K562 (cell line): ENCODE measurements around the gene SMIM36. TPM values are rescaled to one million over a fixed set of nuclear protein-coding genes. Genes with fewer than 3 reads are reported as not detected.

Experiments
- BRCA1 ChIP-seq, 2 experiments: fragments of 450-650 bp in 1 of 2; sonication (generic) in 1 of 2; formaldehyde crosslinking in 1 of 2; IDR thresholded peaks; 2 replicates each; pipeline versions ENCODE4 v1.5.0 to v1.6.1; 2017 to 2020; ENCODE audit warnings: mild to moderate bottlenecking in 1 of 2, missing genetic modification reagents in 1 of 2
- CHD2 ChIP-seq: IDR thresholded peaks from 2 replicates; pipeline ENCODE4 v1.6.1; 2011; ENCODE audit warnings: low read depth, low read length
- DNMT1 ChIP-seq: fragments of 450-650 bp; IDR thresholded peaks from 2 replicates; pipeline ENCODE4 v1.6.1; 2016; ENCODE audit warnings: antibody characterized with exemption, mild to moderate bottlenecking
- ELF4 ChIP-seq: fragments of 450-650 bp; formaldehyde crosslinking; IDR thresholded peaks from 2 replicates; pipeline ENCODE4 v1.4.0; 2022; ENCODE audit warnings: missing genetic modification characterization
- FOXJ3 ChIP-seq: sonication (generic); formaldehyde crosslinking; IDR thresholded peaks from 2 replicates; pipeline ENCODE4 v1.4.0; 2020; ENCODE audit warnings: mild to moderate bottlenecking, missing genetic modification reagents
- HEY1 ChIP-seq: fragments of 250-450 bp; sonication (Bioruptor Pico); IDR thresholded peaks from 2 replicates; pipeline ENCODE4 v1.5.0; 2020; ENCODE audit warnings: mild to moderate bottlenecking, moderate library complexity, borderline replicate concordance
- IRF1 ChIP-seq: sonication (generic); formaldehyde crosslinking; IDR thresholded peaks from 2 replicates; pipeline ENCODE4 v1.8.0; 2022; ENCODE audit warnings: missing genetic modification reagents, mild to moderate bottlenecking, borderline replicate concordance
- KDM4B ChIP-seq, 2 experiments: fragments of 450-650 bp in 1 of 2; sonication (generic) in 1 of 2; IDR thresholded peaks; 2 replicates each; pipeline ENCODE4 v1.6.1; 2016 to 2017; ENCODE audit warnings: borderline replicate concordance in 2 of 2, antibody characterized with exemption in 1 of 2, low read depth in 1 of 2, mild to moderate bottlenecking in 1 of 2
- KDM5B ChIP-seq: fragments of 200-600 bp; sonication (generic); IDR thresholded peaks from 2 replicates; pipeline ENCODE4 v1.6.1; 2012; ENCODE audit warnings: low read depth, mild to moderate bottlenecking, moderate library complexity, low read length, control low read depth, inconsistent platforms; ENCODE audit not compliant: insufficient replicate concordance
- MTA2 ChIP-seq: fragments of 450-650 bp; IDR thresholded peaks from 2 replicates; pipeline ENCODE4 v1.6.1; 2016; ENCODE audit warnings: low read depth
- NCOR1 ChIP-seq: fragments of 450-650 bp; IDR thresholded peaks from 2 replicates; pipeline ENCODE4 v1.6.1; 2016; ENCODE audit warnings: mild to moderate bottlenecking, moderate library complexity
- NFYB ChIP-seq: IDR thresholded peaks from 2 replicates; pipeline ENCODE4 v1.6.1; 2011; ENCODE audit warnings: mild to moderate bottlenecking, moderate library complexity; ENCODE audit not compliant: insufficient read length; ENCODE audit errors: extremely low read depth
- NRF1 ChIP-seq, 2 experiments: fragments of 450-650 bp; IDR thresholded peaks in 1 of 2; conservative IDR thresholded peaks in 1 of 2; 2 replicates each; pipeline ENCODE4 v1.6.1; 2014; ENCODE audit warnings: mild to moderate bottlenecking in 2 of 2
- POLR2A ChIP-seq: fragments of 450-650 bp; conservative IDR thresholded peaks from 2 replicates; pipeline ENCODE4 v1.6.1; 2016
- RCOR1 ChIP-seq, 2 experiments: IDR thresholded peaks; 2 replicates each; pipeline ENCODE4 v1.6.1; 2012; ENCODE audit warnings: low read depth in 2 of 2, low read length in 2 of 2, borderline replicate concordance in 1 of 2, improper control_type of control experiment in 1 of 2
- RREB1 ChIP-seq: fragments of 250-450 bp; sonication (Bioruptor Pico); IDR thresholded peaks from 2 replicates; pipeline ENCODE4 v1.4.0; 2020
- SP2 ChIP-seq: IDR thresholded peaks from 2 replicates; pipeline ENCODE4 v1.6.1; 2011; ENCODE audit warnings: mild to moderate bottlenecking, low read depth, low read length, moderate library complexity; ENCODE audit not compliant: poor library complexity, severe bottlenecking; ENCODE audit errors: extremely low read depth
- TAF1 ChIP-seq: IDR thresholded peaks from 2 replicates; pipeline ENCODE4 v1.6.1; 2011; ENCODE audit warnings: mild to moderate bottlenecking, low read length, moderate library complexity; ENCODE audit not compliant: insufficient read depth, control insufficient read depth, severe bottlenecking; ENCODE audit errors: extremely low read depth
- THRAP3 ChIP-seq: fragments of 450-650 bp; IDR thresholded peaks from 2 replicates; pipeline ENCODE4 v1.6.1; 2016; ENCODE audit warnings: mild to moderate bottlenecking, inconsistent platforms, borderline replicate concordance
- TRIM28 ChIP-seq: fragments of 450-650 bp; IDR thresholded peaks from 2 replicates; pipeline ENCODE4 v1.6.1; 2017
- XRCC4 ChIP-seq: IDR thresholded peaks from one replicate; pipeline ENCODE4 v1.6.1; 2011; ENCODE audit not compliant: insufficient read depth, insufficient read length; ENCODE audit errors: extremely low read depth
- ZNF79 ChIP-seq: fragments of 250-450 bp; sonication (Bioruptor Pico); IDR thresholded peaks from 2 replicates; pipeline ENCODE4 v1.4.0; 2020; ENCODE audit warnings: low read depth, mild to moderate bottlenecking, moderate library complexity
- ZNF830 ChIP-seq: fragments of 250-450 bp; sonication (Bioruptor Pico); IDR thresholded peaks from 2 replicates; pipeline ENCODE4 v1.5.0; 2021; ENCODE audit warnings: mild to moderate bottlenecking
- polyA plus RNA-seq, 8 experiments: library from polyadenylated mRNA; depleted of rRNA in 4 of 8; stranded (reverse) in 5 of 8; unstranded in 3 of 8; fragments of >200 nt; fragmentation: Nextera tagmentation in 2 of 8; fragmentation: Illumina TruSeq in 1 of 8; extraction: Ambion mirVana in 2 of 8; extraction: Trizol in 1 of 8; gene quantifications; 2 replicates each; pipeline versions ENCODE4 v1.2.1 to v1.2.3, GENCODE V29; 2011 to 2014; ENCODE audit warnings: inconsistent platforms in 1 of 8, missing spikeins in 1 of 8
- total RNA-seq, 7 experiments: library from RNA; depleted of rRNA in 6 of 7; stranded (reverse); fragments of >200 nt in 6 of 7; fragmentation: Illumina TruSeq in 2 of 7; extraction: Trizol in 2 of 7; gene quantifications; 2 replicates each; pipeline versions ENCODE4 v1.2.1 to v1.2.3, GENCODE V29; 2011 to 2021; ENCODE audit warnings: low replicate concordance in 1 of 7

The SMIM36 gene
- total and polyA plus RNA-seq, 9 of the 15 experiments (the other 6 are each of a cell fraction or from before 2014, with no cell fraction given): not detected

GRCh38 chr17:55451203-55451641, 60.0 kb downstream of the SMIM36 start (continued):
- no peak for TF ChIP-seq SP2
- no peak for TF ChIP-seq XRCC4
- TF ChIP-seq BRCA1 (IDR thresholded peaks at IDR 0.05): no peak
- no peak for TF ChIP-seq BRCA1 (CRISPR knock-in tag; IDR thresholded peaks at IDR 0.05)
- TF ChIP-seq ZNF79 (CRISPR knock-in tag): no peak
- TF ChIP-seq FOXJ3 (CRISPR knock-in tag): no peak
- TF ChIP-seq RREB1 (CRISPR knock-in tag): no peak
- TF ChIP-seq KDM4B (IDR thresholded peaks at IDR 0.05; ENCODE audit: borderline replicate concordance in 2 of 2, low read depth in 1 of 2): no peak
- TF ChIP-seq NCOR1: peak; percentile 98
- no peak for TF ChIP-seq CHD2
- TF ChIP-seq ZNF830 (CRISPR knock-in tag): no peak
- 0 out of 4 replicates have a peak, but pooled peaks of 1 of the 2 experiments have one; percentile 25 for TF ChIP-seq NRF1 (conservative IDR thresholded peaks at IDR 0.05 in 1 of 2, IDR thresholded peaks at IDR 0.05 in 1 of 2)
- TF ChIP-seq THRAP3: no peak
- 0 out of 2 replicates have a peak, but pooled peaks have one; percentile 15 for TF ChIP-seq ELF4 (CRISPR knock-in tag)
- no peak for TF ChIP-seq TRIM28
- no peak for TF ChIP-seq IRF1
- no peak for TF ChIP-seq NFYB
- TF ChIP-seq HEY1 (CRISPR knock-in tag): no peak
- TF ChIP-seq MTA2: peak; percentile 96
- TF ChIP-seq RCOR1 (IDR thresholded peaks at IDR 0.05; ENCODE audit: borderline replicate concordance in 1 of 2, low read depth in 2 of 2, low read length in 2 of 2): peak; percentile 61 to 86; a peak in 3 of 4 replicates
- TF ChIP-seq POLR2A: no peak
- no peak for TF ChIP-seq DNMT1
- peak; percentile 51 for TF ChIP-seq TAF1
- TF ChIP-seq KDM5B: no peak
